ENCODE data around the gene CCDC92. TPM values are rescaled to one million over a fixed set of nuclear protein-coding genes. Genes with fewer than 3 reads are reported as not detected.
"Not testable (repeated sequence)": the region's sequence is repeated elsewhere in the genome, so short reads cannot be mapped to it uniquely, and the experiment has no call there.

CCDC92 gene
- total RNA-seq, 1 donor from 2014 or later, result 31.0 TPM

GRCh38 chr12:123948401-123948795 lies 24.2 kb downstream of the CCDC92 start:
- no peak for TF ChIP-seq CTCF (IDR thresholded peaks at IDR 0.05)
- no peaks in the 10 kb centered on the region for H3K9me3 ChIP-seq
- DNase-seq (ENCODE audit: low spot score in 2 of 2), result no peak
- H3K27ac ChIP-seq, result no peak overlapping the region
- H3K36me3 ChIP-seq, result peaks cover 4 to 22% of the 10 kb centered on the region in 2 donors
- H3K4me1 ChIP-seq, result peaks cover 0 to 13% of the 10 kb centered on the region in 2 donors
- H3K27me3 ChIP-seq, result no peaks in the 10 kb centered on the region
- intact Hi-C loops (cut with DNase I), result no loop called here
- no peak overlapping the region for H3K4me3 ChIP-seq

DNA sequence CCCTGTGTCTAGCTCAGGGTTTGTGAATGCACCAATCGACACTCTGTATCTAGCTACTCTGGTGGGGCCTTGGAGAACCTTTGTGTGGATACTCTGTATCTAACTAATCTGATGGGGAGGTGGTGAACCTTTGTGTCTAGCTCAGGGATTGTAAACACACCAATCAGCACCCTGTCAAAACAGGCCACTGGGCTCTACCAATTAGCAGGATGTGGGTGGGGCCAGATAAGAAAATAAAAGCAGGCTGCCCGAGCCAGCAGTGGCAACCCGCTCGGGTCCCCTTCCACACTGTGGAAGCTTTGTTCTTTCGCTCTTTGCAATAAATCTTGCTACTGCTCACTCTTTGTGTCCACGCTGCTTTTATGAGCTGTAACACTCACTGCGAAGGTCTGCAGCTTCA lies 25.1 kb downstream of the CCDC92 start:
- Histone ChIP-seq H3K4me1 (peaks cover 0 to 16% of the 10 kb centered on the region in 2 donors), H3K36me3 (peaks cover 8 to 31% of the 10 kb centered on the region in 2 donors)
- H3K27me3 ChIP-seq; H3K4me3 ChIP-seq; intact Hi-C loops (cut with DNase I); H3K9me3 ChIP-seq; H3K27ac ChIP-seq; DNase-seq (ENCODE audit: low spot score in 2 of 2): not testable (repeated sequence)

DNA sequence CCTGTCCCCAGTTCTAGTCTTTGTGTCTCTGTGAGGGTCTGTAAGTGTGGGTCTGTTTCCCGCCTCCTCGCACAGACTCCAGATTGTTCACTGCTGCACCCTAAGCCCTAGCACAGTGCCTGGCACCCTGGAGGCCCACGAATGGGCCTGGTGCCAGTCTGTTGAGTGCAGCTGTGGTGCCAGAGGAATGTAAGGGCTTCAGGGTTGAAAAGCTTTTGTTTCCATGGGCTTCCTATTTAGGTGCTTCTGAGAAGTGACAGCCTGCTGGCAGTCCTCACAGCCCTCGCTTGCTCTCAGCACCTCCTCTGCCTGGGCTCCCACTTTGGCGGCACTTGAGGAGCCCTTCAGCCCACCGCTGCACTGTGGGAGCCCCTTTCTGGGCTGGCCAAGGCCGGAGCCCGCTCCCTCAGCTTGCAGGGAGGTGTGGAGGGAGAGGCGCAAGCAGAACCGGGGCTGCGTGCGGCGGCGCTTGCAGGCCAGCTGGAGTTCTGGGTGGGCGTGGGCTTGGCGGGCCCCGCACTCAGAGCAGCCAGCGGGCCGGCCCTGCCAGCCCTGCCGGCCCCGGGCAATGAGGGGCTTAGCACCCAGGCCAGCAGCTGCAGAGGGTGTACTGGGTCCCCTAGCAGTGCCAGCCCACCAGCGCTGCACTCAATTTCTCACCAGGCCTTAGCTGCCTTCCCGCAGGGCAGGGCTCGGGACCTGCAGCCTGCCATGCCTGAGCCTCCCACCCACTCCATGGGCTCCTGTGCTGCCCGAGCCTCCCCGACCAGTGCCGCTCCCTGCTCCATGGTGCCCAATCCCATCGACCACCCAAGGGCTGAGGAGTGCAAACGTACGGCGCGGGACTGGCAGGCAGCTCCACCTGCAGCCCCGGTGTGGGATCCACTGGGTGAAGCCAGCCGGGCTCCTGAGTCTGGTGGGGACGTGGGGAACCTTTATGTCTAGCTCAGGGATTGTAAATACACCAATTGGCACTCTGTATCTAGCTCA lies 25.8 kb downstream of the CCDC92 start:
- Histone ChIP-seq H3K36me3 (peaks cover 8 to 38% of the 10 kb centered on the region in 2 donors), H3K4me1 (peaks cover 0 to 16% of the 10 kb centered on the region in 2 donors)
- intact Hi-C loops (cut with DNase I); H3K27ac ChIP-seq; DNase-seq (ENCODE audit: low spot score in 2 of 2); H3K4me3 ChIP-seq; H3K9me3 ChIP-seq; H3K27me3 ChIP-seq: not testable (repeated sequence)

DNA sequence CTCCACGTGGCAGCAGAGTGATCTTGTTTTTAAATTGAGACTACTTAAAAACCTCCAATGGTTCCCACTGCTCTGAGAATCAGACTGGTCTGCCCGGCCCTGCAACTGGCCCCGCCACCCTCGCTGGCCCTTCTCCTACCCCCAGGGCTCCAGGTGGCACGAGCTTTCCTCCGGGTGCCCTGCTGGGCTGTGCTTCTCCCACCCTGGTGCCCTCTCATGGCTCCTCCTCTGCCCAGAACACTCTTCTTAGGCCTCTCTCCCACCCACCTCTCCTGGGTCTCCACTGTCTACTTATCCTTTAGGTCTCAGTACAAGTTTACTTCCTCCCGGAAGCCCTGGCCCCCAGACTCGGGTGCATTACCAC lies 26.5 kb downstream of the CCDC92 start:
- H3K27ac ChIP-seq, result no peak overlapping the region
- peaks cover 9 to 45% of the 10 kb centered on the region in 2 donors for H3K36me3 ChIP-seq
- H3K4me1 ChIP-seq, result peaks cover 0 to 16% of the 10 kb centered on the region in 2 donors
- H3K9me3 ChIP-seq, result no peaks in the 10 kb centered on the region
- intact Hi-C loops (cut with DNase I), result no loop called here
- no peaks in the 10 kb centered on the region for H3K27me3 ChIP-seq
- no peak for DNase-seq (ENCODE audit: low spot score in 2 of 2)
- TF ChIP-seq CTCF (IDR thresholded peaks at IDR 0.05), result no peak
- no peak overlapping the region for H3K4me3 ChIP-seq

DNA sequence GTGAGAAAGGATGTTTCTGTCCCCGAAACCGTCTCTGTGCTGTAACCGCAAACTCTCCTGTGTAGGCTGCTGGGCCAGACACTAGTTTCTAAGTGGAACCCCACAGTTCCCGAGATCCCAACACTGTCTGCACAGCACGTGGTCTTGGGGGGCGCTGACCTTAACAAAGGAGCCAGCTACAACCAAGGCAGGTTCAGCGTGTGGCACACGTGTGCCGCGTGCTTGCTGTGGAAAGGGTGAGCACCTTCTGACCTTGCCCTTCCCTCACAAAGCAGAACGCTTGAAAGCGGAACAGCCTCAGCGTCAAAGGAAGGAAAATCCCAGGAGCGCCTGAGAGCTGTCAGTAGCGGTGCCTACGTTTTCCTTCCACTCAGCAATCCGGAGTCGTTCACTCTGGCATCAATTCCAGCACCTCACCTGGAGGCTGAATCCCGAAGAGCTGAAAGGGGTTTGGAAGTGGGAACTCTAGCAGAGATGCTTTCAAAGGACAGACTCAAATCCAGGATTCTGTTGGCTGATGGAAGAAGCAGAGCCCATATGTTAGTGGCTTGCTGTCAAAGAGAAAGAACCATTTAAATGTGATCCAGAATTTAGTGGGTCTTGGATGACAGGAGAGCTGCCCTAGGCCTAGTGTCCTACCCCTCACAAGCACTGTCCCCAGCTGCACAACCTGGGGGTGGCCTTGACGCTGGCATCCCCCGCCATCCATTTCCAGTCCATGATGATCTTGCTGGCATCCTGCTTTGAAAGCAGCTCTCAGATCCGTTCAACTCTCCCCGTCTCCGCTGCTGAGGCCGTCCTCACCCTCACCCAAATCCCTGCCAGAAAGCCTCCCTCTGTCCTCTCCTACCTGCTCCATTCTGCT lies 27.1 kb downstream of the CCDC92 start:
- H3K27me3 ChIP-seq, result no peaks in the 10 kb centered on the region
- H3K4me3 ChIP-seq, result no peak overlapping the region
- H3K9me3 ChIP-seq, result no peaks in the 10 kb centered on the region
- peaks cover 15 to 51% of the 10 kb centered on the region in 2 donors for H3K36me3 ChIP-seq
- H3K27ac ChIP-seq, result no peak overlapping the region
- intact Hi-C loops (cut with DNase I), result no loop called here
- no peak for DNase-seq (ENCODE audit: low spot score in 2 of 2)
- TF ChIP-seq CTCF (IDR thresholded peaks at IDR 0.05), result no peak
- H3K4me1 ChIP-seq, result peaks cover 0 to 14% of the 10 kb centered on the region in 2 donors

GRCh38 chr12:123944696-123945095 lies 27.9 kb downstream of the CCDC92 start:
- Histone ChIP-seq H3K27me3 (no peaks in the 10 kb centered on the region), H3K9me3 (no peaks in the 10 kb centered on the region), H3K4me1 (peaks cover 0 to 14% of the 10 kb centered on the region in 2 donors), H3K4me3 (no peak overlapping the region), H3K27ac (no peak overlapping the region), H3K36me3 (peaks cover 15 to 59% of the 10 kb centered on the region in 2 donors)
- DNase-seq (ENCODE audit: low spot score in 2 of 2), result no peak
- intact Hi-C loops (cut with DNase I), result no loop called here
- no peak for TF ChIP-seq CTCF (IDR thresholded peaks at IDR 0.05)
